Astrocyte (in vitro differentiated cells and primary cell): Measurements from ENCODE around the gene SNX8.

Experiments used
- EZH2 ChIP-seq: IDR thresholded peaks from 2 replicates; pipeline ENCODE4 v1.6.1; 2012; ENCODE audit warnings: mild to moderate bottlenecking, low read length, inconsistent platforms; ENCODE audit not compliant: insufficient read depth
- TF ChIP-seq, protein P1 (sequence below): IDR thresholded peaks from 2 replicates; pipeline ENCODE4 v1.5.1; 2011; ENCODE audit warnings: low read depth, mild to moderate bottlenecking, inconsistent platforms, low read length, moderate library complexity; ENCODE audit not compliant: insufficient read depth

DNA sequence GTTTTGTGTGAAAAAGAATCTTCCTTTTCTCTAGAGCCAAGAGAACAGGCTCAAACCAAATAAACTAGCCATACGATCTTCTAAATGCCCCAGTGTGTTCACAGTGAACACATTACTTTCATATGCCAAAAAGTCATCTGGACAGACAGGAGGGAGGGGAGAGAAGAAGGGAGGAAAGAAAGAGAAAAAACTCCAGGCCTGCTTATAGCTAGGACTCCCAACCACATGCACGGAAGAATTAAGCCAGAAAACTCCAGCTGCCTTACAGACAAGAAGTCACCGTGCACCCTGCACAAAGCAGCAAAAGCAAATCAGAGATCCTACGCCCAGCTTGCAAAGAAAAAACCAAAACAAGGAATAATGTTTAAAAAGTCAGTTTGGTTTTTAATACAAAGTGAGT is 34.3 kb downstream of the SNX8 start:
- TF ChIP-seq, protein P1, sequence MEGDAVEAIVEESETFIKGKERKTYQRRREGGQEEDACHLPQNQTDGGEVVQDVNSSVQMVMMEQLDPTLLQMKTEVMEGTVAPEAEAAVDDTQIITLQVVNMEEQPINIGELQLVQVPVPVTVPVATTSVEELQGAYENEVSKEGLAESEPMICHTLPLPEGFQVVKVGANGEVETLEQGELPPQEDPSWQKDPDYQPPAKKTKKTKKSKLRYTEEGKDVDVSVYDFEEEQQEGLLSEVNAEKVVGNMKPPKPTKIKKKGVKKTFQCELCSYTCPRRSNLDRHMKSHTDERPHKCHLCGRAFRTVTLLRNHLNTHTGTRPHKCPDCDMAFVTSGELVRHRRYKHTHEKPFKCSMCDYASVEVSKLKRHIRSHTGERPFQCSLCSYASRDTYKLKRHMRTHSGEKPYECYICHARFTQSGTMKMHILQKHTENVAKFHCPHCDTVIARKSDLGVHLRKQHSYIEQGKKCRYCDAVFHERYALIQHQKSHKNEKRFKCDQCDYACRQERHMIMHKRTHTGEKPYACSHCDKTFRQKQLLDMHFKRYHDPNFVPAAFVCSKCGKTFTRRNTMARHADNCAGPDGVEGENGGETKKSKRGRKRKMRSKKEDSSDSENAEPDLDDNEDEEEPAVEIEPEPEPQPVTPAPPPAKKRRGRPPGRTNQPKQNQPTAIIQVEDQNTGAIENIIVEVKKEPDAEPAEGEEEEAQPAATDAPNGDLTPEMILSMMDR: no peak
- no peak for TF ChIP-seq EZH2
